Stimulated activated CD4-positive, alpha-beta T cell treated with anti-CD3 and anti-CD28 coated beads, Interleukin-1b, Interleukin-23, amount 100 ng/mL, for 1 hour (primary cell): ENCODE results near the gene CLK4.

Experiments used
- DNase-seq, 2 donors: peaks; one replicate each; pipeline ENCODE4 v3.0.0-alpha.2; 2020; ENCODE audit warnings: low read depth in 2 of 2

The CLK4 gene

GRCh38 chr5:178637356-178638074 is 10.7 kb upstream of the CLK4 start:
- DNase-seq = no peak

DNA sequence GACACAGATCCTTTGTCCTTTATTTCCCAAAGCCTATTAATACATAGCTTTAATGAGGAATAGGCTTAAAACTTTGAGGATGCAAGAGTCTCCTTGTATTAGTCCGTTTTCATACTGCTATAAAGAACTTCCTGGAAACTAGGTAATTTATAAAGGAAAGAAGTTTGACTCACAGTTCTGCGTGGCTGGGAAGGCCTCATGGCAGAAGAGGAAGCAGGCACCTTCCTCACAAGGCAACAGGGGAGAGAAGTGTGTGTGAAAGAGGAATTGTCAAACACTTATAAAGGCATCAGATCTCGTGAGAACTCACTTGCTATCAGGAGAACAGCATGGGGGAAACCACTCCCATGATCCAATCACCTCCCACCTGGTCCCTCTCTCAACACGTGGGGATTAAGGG is 5.4 kb upstream of the CLK4 start:
- no peak for DNase-seq

DNA sequence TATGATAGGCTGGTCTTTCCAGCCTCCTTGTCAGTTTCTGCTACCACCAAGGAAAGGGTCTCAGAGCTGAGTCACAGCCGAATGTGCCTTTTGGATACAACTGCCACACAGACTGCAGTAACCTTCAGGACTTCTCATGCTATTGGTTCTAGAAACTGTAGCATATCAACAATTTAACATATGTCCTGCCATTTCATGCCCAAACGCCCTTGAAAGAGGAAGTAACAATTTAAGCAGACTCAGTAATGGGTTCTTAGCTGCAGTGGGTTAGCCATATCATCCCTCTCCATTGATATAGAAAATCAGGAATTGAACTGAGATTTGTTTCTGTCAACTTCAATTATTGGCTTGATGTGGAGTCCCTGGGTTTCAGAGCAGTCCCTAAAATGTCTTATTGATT is 4.1 kb upstream of the CLK4 start:
- no peak for DNase-seq

DNA sequence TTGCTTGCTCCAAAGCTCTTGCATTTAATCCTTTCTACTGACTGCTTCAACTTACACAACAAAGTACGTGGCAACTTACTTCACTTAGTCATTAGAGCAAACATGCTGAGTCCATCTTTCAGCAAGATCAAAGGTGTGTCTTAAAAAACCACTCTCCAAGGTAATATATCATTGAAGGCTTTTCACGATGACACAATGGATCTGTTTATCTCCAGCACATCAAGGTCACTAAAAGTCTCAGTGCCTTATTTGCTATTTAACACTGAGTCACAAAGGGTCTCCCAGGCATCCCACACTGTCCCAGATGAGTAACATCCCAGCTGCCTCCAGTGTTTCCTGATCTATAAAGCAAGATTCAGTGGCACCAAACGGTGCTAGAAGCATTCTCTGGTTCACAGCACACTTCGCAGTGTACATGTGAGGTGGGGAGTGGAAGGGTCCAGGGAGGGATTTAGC is 3.7 kb upstream of the CLK4 start:
- DNase-seq = no peak

DNA sequence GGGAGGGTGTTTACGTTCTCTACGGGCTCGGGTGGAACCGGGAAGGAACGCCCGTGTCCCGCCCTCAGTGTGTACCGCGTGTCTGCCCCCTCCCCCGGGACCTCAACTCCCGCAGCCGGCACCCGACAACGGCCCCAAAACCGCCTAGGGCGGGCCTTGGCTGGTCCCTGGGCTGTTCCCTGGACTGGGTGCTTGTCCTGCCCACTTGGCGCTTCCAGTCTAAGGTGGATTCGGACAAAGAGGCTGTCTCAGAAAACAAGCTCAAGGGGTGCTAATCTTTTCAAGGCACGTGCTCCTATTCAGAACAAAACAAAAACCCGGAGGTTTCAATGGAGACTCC is 379 bp upstream of the CLK4 start:
- DNase-seq = no peak

- no peak for DNase-seq
Measured at GRCh38 chr5:178625679-178626483, 969 bp downstream of the CLK4 start.

GRCh38 chr5:178624631-178625546 is 2.0 kb downstream of the CLK4 start:
- no peak for DNase-seq

DNA sequence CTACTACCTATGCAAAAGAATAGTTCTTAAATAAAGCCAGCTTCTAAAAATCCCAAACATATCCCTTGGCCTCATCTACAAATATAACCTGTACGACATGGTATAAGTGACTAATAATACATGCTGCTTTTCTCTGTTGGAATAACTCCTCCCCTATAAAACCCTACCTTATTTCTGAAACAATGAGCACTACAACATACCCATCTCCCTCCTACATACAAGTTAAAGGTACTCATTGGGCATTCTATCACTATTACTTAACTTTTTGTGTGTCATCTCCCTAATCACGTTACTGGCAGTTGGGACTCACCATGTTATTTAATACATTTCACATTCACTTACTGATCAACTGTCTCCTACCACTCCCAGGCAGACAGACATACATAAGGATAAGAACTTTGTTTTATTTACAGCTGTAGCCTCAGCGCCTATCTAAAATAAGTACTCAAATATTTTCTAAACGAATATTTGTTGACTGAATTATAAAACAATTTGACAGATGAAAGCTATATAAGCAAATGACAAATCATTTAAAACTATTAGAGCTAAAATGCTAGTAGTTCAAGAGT is 4.1 kb downstream of the CLK4 start:
- DNase-seq = no peak

- no peak for DNase-seq
Measured at GRCh38 chr5:178619390-178619789, 7.5 kb downstream of the CLK4 start.

- DNase-seq = no peak
Measured at GRCh38 chr5:178612299-178612698, 14.6 kb downstream of the CLK4 start.

- DNase-seq = no peak
Measured at GRCh38 chr5:178606269-178606668, 20.6 kb downstream of the CLK4 start.

- DNase-seq = no peak
Measured at GRCh38 chr5:178605788-178606187, 21.1 kb downstream of the CLK4 start.

GRCh38 chr5:178602752-178603151 is 24.1 kb downstream of the CLK4 start:
- DNase-seq = no peak

DNA sequence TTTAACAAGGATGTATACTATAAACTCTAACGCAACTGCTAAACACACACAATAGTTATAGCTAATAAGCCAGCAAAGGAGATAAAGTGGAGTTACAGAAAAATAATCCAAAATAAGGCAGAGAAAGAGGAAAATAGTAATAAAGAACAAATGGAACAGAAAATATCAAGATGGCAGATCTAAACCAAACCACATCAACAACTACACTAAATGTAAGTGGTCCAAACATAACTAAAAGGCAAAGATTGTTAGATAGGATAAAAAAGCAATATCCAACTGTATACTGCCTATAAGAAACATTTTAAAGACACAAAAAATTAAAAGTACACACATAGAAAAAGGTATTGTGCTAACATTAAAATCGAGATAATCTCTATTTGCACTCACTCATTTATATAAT is 31.1 kb downstream of the CLK4 start:
- DNase-seq = no peak

GRCh38 chr5:178595150-178595549 is 31.7 kb downstream of the CLK4 start:
- no peak for DNase-seq

- DNase-seq = no peak
Measured at GRCh38 chr5:178590924-178591423, 35.9 kb downstream of the CLK4 start.

DNA sequence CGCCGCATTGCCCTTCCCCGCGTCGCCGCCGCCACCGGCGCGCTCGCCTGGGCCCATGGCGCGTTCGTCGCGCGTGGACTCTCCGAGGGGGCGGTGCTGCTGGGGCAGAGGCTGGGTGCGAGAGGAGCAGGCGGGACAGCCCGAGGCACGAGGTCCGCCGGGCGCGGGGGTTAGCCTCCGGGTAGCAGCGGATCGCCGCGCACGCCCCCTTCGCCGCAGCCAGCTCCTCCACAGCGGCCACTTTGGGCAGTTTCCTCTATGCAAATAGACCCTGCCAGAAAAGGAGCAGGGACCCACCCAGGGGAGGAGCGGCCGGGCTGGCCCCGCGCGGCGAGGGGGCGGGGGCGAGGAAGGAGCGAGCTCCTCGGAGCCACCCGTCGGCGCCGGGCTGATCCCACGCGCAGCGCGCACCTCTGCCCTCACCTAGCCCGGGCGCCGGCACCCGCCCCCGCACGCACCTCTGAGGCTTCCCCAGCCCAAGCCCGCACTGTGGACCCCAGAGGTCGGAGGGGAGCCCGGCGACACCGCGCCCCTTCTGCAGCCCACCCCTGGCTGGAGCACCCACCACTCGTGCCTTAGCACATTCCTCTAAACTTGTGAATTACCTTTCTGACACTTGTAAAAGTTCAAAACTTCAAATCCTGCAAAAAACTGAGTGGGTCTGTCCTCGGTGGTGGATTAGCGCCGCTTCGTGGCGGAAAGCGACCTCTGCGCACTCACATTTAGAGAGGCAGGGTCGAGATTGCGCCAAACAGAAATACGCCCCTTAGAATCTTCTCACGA is 36.5 kb downstream of the CLK4 start, which contains the start of gene COL23A1:
COL23A1 (minus strand) TSS at position 253 of the 783 bp plus-strand sequence.
- no peak for DNase-seq

GRCh38 chr5:178589180-178590140 is 37.4 kb downstream of the CLK4 start:
- DNase-seq = no peak

DNA sequence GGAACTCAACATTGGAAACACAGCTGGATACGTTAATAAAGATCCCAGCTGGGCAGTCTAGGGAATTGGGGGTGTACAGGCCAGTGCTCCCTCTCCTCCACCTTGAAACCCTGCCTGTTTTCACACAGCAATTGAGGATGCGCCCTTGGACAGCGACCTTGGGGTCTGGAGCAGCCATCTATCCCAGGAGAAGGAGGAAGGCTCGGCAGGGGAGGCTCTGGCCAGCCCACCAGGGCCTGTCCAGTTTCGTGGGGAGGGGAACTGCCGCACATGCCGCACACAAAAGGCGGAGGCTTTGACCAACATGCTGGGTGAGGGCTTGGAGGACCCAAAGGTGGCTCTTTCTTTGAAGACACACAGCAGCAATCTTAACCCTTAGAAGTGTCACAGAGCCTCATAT is 38.1 kb downstream of the CLK4 start:
- DNase-seq = no peak
